Muscle of leg (tissue), 11 donors: ENCODE results near the gene AXIN2. TPM values are rescaled to one million over a fixed set of nuclear protein-coding genes. Genes with fewer than 3 reads are reported as not detected.

Source experiments
- DNase-seq: peaks from one replicate; pipeline ENCODE4 v3.0.0; 2013
- H3K27ac ChIP-seq: one replicate; pipeline ENCODE4 v1.5.1; 2013; ENCODE audit warnings: mild to moderate bottlenecking, low read length, control low read depth
- H3K27me3 ChIP-seq: one replicate; pipeline ENCODE4 v1.6.1; 2013; ENCODE audit warnings: low read length; ENCODE audit not compliant: control insufficient read depth, insufficient read depth
- H3K36me3 ChIP-seq: one replicate; pipeline ENCODE4 v1.6.1; 2013; ENCODE audit warnings: low read length; ENCODE audit not compliant: control insufficient read depth, insufficient read depth
- H3K4me1 ChIP-seq: one replicate; pipeline ENCODE4 v1.6.1; 2013; ENCODE audit warnings: low read length; ENCODE audit not compliant: control insufficient read depth, insufficient read depth
- H3K4me3 ChIP-seq: one replicate; pipeline ENCODE4 v1.5.1; 2013; ENCODE audit warnings: low read length, control low read depth
- H3K9me3 ChIP-seq: replicated peaks from 2 replicates; pipeline ENCODE4 v1.6.1; 2013; ENCODE audit warnings: low read depth, low read length; ENCODE audit not compliant: control insufficient read depth
- WGBS: methylation state at CpG from one replicate; pipeline ENCODE4 v1.1.5; 2013; ENCODE audit warnings: missing lambda C conversion rate; ENCODE audit not compliant: insufficient coverage; 5-methylcytosine and 5-hydroxymethylcytosine counted together
- polyA plus RNA-seq, 8 donors: library from polyadenylated mRNA; unstranded; fragments of 120-200 nt; gene quantifications; one replicate each; pipeline versions ENCODE4 v1.2.1 to v1.2.3, GENCODE V29; 2013; ENCODE audit warnings: inconsistent platforms in 1 of 8, low replicate concordance in 1 of 8; ENCODE audit not compliant: insufficient read length in 8 of 8, insufficient read depth in 1 of 8
- total RNA-seq: library from RNA; stranded (reverse); fragments of 120-200 nt; gene quantifications from one replicate; pipeline ENCODE4 v1.2.4, GENCODE V29; 2013

Gene AXIN2
- total and polyA plus RNA-seq, 9 donors = 9.9 to 17.7 (median 13.9) TPM

- 23% methylated on average over 2 of the region's 4 CpGs for WGBS
- no peak overlapping the region for H3K4me3 ChIP-seq
- no peaks in the 10 kb centered on the region for H3K27me3 ChIP-seq
- no peak overlapping the region for H3K27ac ChIP-seq
- H3K9me3 ChIP-seq = no peaks in the 10 kb centered on the region
- no peak for DNase-seq
- no peaks in the 10 kb centered on the region for H3K36me3 ChIP-seq
- peaks cover 11% of the 10 kb centered on the region for H3K4me1 ChIP-seq
Observed at GRCh38 chr17:65595071-65595656, 33.7 kb upstream of the AXIN2 start.

- Histone ChIP-seq H3K4me3 (no peak overlapping the region), H3K36me3 (no peaks in the 10 kb centered on the region), H3K9me3 (no peaks in the 10 kb centered on the region), H3K27me3 (no peaks in the 10 kb centered on the region), H3K4me1 (peaks cover 12% of the 10 kb centered on the region), H3K27ac (peak overlapping the region; percentile 58)
- DNase-seq = peak; percentile 58
- 10% methylated on average over 9 of the region's 18 CpGs for WGBS
Observed at GRCh38 chr17:65593855-65594845, 32.7 kb upstream of the AXIN2 start.

GRCh38 chr17:65593092-65593854 is 31.8 kb upstream of the AXIN2 start:
- H3K9me3 ChIP-seq = no peaks in the 10 kb centered on the region
- 67% methylated on average over 12 of the region's 19 CpGs for WGBS
- H3K36me3 ChIP-seq = no peaks in the 10 kb centered on the region
- peaks cover 20% of the 10 kb centered on the region for H3K4me1 ChIP-seq
- no peaks in the 10 kb centered on the region for H3K27me3 ChIP-seq
- H3K4me3 ChIP-seq = no peak overlapping the region
- no peak overlapping the region for H3K27ac ChIP-seq
- DNase-seq = no peak

GRCh38 chr17:65592125-65592965 is 30.9 kb upstream of the AXIN2 start:
- Histone ChIP-seq H3K27me3 (no peaks in the 10 kb centered on the region), H3K9me3 (no peaks in the 10 kb centered on the region), H3K4me1 (peaks cover 30% of the 10 kb centered on the region), H3K4me3 (no peak overlapping the region), H3K36me3 (no peaks in the 10 kb centered on the region), H3K27ac (no peak overlapping the region)
- 67% methylated on average over 2 of the region's 7 CpGs for WGBS
- no peak for DNase-seq

GRCh38 chr17:65589321-65589720 is 27.9 kb upstream of the AXIN2 start:
- Histone ChIP-seq H3K36me3 (no peaks in the 10 kb centered on the region), H3K9me3 (no peaks in the 10 kb centered on the region), H3K27ac (no peak overlapping the region), H3K27me3 (no peaks in the 10 kb centered on the region), H3K4me3 (no peak overlapping the region), H3K4me1 (peaks cover 48% of the 10 kb centered on the region)
- WGBS = 57% methylated on average over 5 of the region's 5 CpGs
- DNase-seq = no peak

GRCh38 chr17:65588181-65588808 is 26.8 kb upstream of the AXIN2 start:
- Histone ChIP-seq H3K27me3 (no peaks in the 10 kb centered on the region), H3K9me3 (no peaks in the 10 kb centered on the region), H3K27ac (no peak overlapping the region), H3K4me1 (peaks cover 53% of the 10 kb centered on the region), H3K4me3 (no peak overlapping the region), H3K36me3 (no peaks in the 10 kb centered on the region)
- 77% methylated on average over 9 of the region's 9 CpGs for WGBS
- DNase-seq = no peak

GRCh38 chr17:65587534-65588180 is 26.2 kb upstream of the AXIN2 start:
- no peaks in the 10 kb centered on the region for H3K9me3 ChIP-seq
- H3K27me3 ChIP-seq = no peaks in the 10 kb centered on the region
- no peak overlapping the region for H3K4me3 ChIP-seq
- H3K36me3 ChIP-seq = no peaks in the 10 kb centered on the region
- WGBS = 0% methylated on average over 1 of the region's 10 CpGs
- peak; percentile 60 for DNase-seq
- H3K27ac ChIP-seq = peak overlapping the region; percentile 1
- peaks cover 53% of the 10 kb centered on the region for H3K4me1 ChIP-seq

GRCh38 chr17:65586899-65587298 is 25.5 kb upstream of the AXIN2 start:
- Histone ChIP-seq H3K27me3 (no peaks in the 10 kb centered on the region), H3K36me3 (no peaks in the 10 kb centered on the region), H3K27ac (peak overlapping the region; percentile 1), H3K4me3 (no peak overlapping the region), H3K9me3 (no peaks in the 10 kb centered on the region), H3K4me1 (peaks cover 51% of the 10 kb centered on the region)
- WGBS = 67% methylated on average over 5 of the region's 9 CpGs
- no peak for DNase-seq
